GM23338 (cell line): Measurements from ENCODE around the gene RPH3AL. TPM values are rescaled to one million over a fixed set of nuclear protein-coding genes. Genes with fewer than 3 reads are reported as not detected.

Source experiments
- ATAC-seq: fragments of 200-7000 bp; cut with Tn5 transposase; 3 replicates; pipeline ENCODE4 v1.9.1; 2020
- DNase-seq: peaks from one replicate; pipeline ENCODE4 v3.0.0-alpha.2; 2015; ENCODE audit warnings: low spot score
- H2AFZ ChIP-seq: fragments of 200-600 bp; sonication (generic); 2 replicates; pipeline ENCODE4 v1.8.0; 2016; ENCODE audit warnings: antibody characterized with exemption, mild to moderate bottlenecking, moderate library complexity
- H3F3A ChIP-seq: fragments of 200-600 bp; sonication (generic); replicated peaks from 2 replicates; pipeline ENCODE4 v1.8.0; 2017; ENCODE audit warnings: antibody characterized with exemption, mixed run types, low read depth
- H3K27ac ChIP-seq: fragments of 200-600 bp; sonication (generic); 2 replicates; pipeline ENCODE4 v1.6.1; 2016; ENCODE audit warnings: low read depth
- H3K27me3 ChIP-seq: fragments of 200-600 bp; sonication (generic); 2 replicates; pipeline ENCODE4 v1.8.0; 2016; ENCODE audit warnings: mild to moderate bottlenecking, mixed run types, moderate library complexity; ENCODE audit not compliant: insufficient read depth
- H3K36me3 ChIP-seq: fragments of 200-600 bp; sonication (generic); 2 replicates; pipeline ENCODE4 v1.8.0; 2016; ENCODE audit warnings: mild to moderate bottlenecking; ENCODE audit not compliant: insufficient read depth
- H3K4me1 ChIP-seq: fragments of 200-600 bp; sonication (generic); 2 replicates; pipeline ENCODE4 v1.8.0; 2016; ENCODE audit warnings: mild to moderate bottlenecking, moderate library complexity; ENCODE audit not compliant: insufficient read depth
- H3K4me2 ChIP-seq: fragments of 200-600 bp; sonication (generic); 2 replicates; pipeline ENCODE4 v1.7.1; 2017; ENCODE audit warnings: mixed run types
- H3K4me3 ChIP-seq: fragments of 200-600 bp; sonication (generic); 2 replicates; pipeline ENCODE4 v1.6.1; 2016; ENCODE audit warnings: mixed run types
- H3K79me2 ChIP-seq: fragments of 200-600 bp; sonication (generic); replicated peaks from 2 replicates; pipeline ENCODE4 v1.8.0; 2017; ENCODE audit warnings: mild to moderate bottlenecking; ENCODE audit not compliant: insufficient read depth
- H3K9me2 ChIP-seq: fragments of 200-600 bp; sonication (generic); 2 replicates; pipeline ENCODE4 v1.8.0; 2017; ENCODE audit not compliant: insufficient read depth
- H4K20me1 ChIP-seq: fragments of 200-600 bp; sonication (generic); replicated peaks from 2 replicates; pipeline ENCODE4 v1.8.0; 2017; ENCODE audit warnings: mild to moderate bottlenecking; ENCODE audit not compliant: insufficient read depth
- H3K27ac Mint-ChIP-seq: 2 replicates; pipeline ENCODE4 v1.8.0; 2020; ENCODE audit warnings: inconsistent platforms, mild to moderate bottlenecking, moderate library complexity, mixed read lengths
- H3K27me3 Mint-ChIP-seq: 3 replicates; pipeline ENCODE4 v1.8.0; 2022; ENCODE audit warnings: low read depth, mild to moderate bottlenecking, moderate library complexity, mixed read lengths, inconsistent platforms; ENCODE audit not compliant: insufficient read depth, poor library complexity
- H3K36me3 Mint-ChIP-seq: 3 replicates; pipeline ENCODE4 v1.8.0; 2021; ENCODE audit warnings: low read depth, mild to moderate bottlenecking, inconsistent platforms, moderate library complexity, mixed read lengths
- H3K4me1 Mint-ChIP-seq: 3 replicates; pipeline ENCODE4 v1.8.0; 2020; ENCODE audit warnings: mild to moderate bottlenecking, inconsistent platforms, mixed read lengths
- H3K4me3 Mint-ChIP-seq: 3 replicates; pipeline ENCODE4 v1.8.0; 2021; ENCODE audit warnings: moderate library complexity, mild to moderate bottlenecking, inconsistent platforms, mixed read lengths
- H3K9me3 Mint-ChIP-seq: 3 replicates; pipeline ENCODE4 v1.8.0; 2020; ENCODE audit warnings: moderate library complexity, mild to moderate bottlenecking, inconsistent platforms, mixed read lengths
- CREB1 ChIP-seq: fragments of 250-450 bp; sonication (Bioruptor Pico); IDR thresholded peaks from 2 replicates; pipeline ENCODE4 v1.5.0; 2020; ENCODE audit warnings: low read depth, mild to moderate bottlenecking, moderate library complexity
- CTCF ChIP-seq, 2 experiments: fragments of 200-600 bp in 1 of 2; sonication (generic) in 1 of 2; conservative IDR thresholded peaks; 2 replicates each; pipeline versions ENCODE4 v1.5.1 to v1.6.1; 2016 to 2017; ENCODE audit warnings: antibody characterized with exemption in 2 of 2, low read depth in 2 of 2, mild to moderate bottlenecking in 2 of 2, moderate library complexity in 1 of 2
- ETS1 ChIP-seq: IDR thresholded peaks from 2 replicates; pipeline ENCODE4 v1.6.1; 2016; ENCODE audit warnings: antibody characterized with exemption
- JUNB ChIP-seq: IDR thresholded peaks from one replicate; pipeline ENCODE4 v1.6.1; 2016; ENCODE audit warnings: antibody characterized with exemption; ENCODE audit not compliant: unreplicated experiment
- POLR2AphosphoS5 ChIP-seq: IDR thresholded peaks from 2 replicates; pipeline ENCODE4 v1.6.1; 2016; ENCODE audit warnings: antibody characterized with exemption, low read depth
- STAT1 ChIP-seq: IDR thresholded peaks from one replicate; pipeline ENCODE4 v1.6.1; 2016; ENCODE audit warnings: antibody characterized with exemption; ENCODE audit not compliant: unreplicated experiment
- ZNF114 ChIP-seq: fragments of 250-450 bp; sonication (Bioruptor Pico); IDR thresholded peaks from 2 replicates; pipeline ENCODE4 v1.5.0; 2020; ENCODE audit warnings: mild to moderate bottlenecking, moderate library complexity
- ZNF331 ChIP-seq: fragments of 250-450 bp; sonication (Bioruptor Pico); IDR thresholded peaks from 2 replicates; pipeline ENCODE4 v1.5.0; 2020; ENCODE audit warnings: low read depth, mild to moderate bottlenecking, moderate library complexity
- polyA plus RNA-seq: library from polyadenylated mRNA; unstranded; fragments of >200 nt; fragmentation: Nextera tagmentation; extraction: Ambion mirVana; gene quantifications from 2 replicates; pipeline ENCODE4 v1.2.1, GENCODE V29; 2016
- total RNA-seq: library from RNA; depleted of rRNA; stranded (reverse); fragments of >200 nt; shearing (Covaris generic); gene quantifications from 2 replicates; pipeline ENCODE4 v1.2.3, GENCODE V29; 2014
- TF ChIP-seq, protein P1 (sequence below): IDR thresholded peaks from one replicate; pipeline ENCODE4 v1.6.1; 2018; ENCODE audit warnings: antibody characterized with exemption; ENCODE audit not compliant: unreplicated experiment

Gene RPH3AL
- total and polyA plus RNA-seq, 2 experiments from 2014 or later = 2.7 to 6.3 TPM

DNA sequence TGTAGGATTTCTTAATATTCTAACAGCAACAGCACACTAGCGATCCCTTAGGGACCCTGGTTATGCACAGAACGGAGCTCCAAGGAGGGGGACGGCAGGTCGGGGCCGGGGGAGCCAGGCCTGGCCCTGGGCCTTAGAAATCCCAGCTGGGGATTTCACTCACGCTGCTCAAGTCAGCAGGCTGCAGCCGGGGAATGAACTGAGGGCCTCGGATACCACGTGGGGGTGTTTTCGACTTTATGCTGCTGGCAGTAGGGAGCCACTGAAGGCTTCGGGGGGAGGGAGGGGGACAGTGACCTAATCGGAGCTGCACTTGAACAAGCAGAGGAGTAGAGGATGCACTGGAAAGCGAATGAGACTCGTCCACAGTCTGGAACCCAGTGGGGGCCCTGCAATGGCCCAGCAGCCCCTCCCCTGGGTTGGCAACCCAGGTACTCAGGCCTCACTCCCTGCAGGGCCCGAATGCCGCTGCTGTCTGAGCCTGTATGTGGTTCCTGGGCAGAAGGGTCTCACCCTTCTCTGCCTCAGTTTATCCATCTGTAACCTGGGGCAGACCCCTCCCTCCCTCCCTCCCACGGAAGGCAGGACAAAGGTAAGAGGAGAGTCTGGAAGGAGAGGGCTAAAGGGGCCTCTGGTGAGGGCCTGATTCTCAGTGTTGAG is 53.7 kb downstream of the RPH3AL start:
- Histone ChIP-seq H3K4me3 (no peak overlapping the region), H3K27me3 (no peaks in the 10 kb centered on the region), H2AFZ (no peak overlapping the region), H3K27ac (no peak overlapping the region), H3K4me1 (no peaks in the 10 kb centered on the region; the same call in 1 of the 2 replicates), H3K79me2 (no peaks in the 10 kb centered on the region), H3K9me2 (no peaks in the 10 kb centered on the region), H3K4me2 (no peak overlapping the region), H3K36me3 (no peaks in the 10 kb centered on the region), H3F3A (no peaks in the 10 kb centered on the region), H4K20me1 (no peaks in the 10 kb centered on the region)
- ATAC-seq (peak; percentile 25; the same call in 1 of the 3 replicates), DNase-seq (no peak)
- H3K9me3 Mint-ChIP-seq = no peaks in the 10 kb centered on the region; the same call in 2 of the 3 replicates
- H3K4me1 Mint-ChIP-seq = peaks cover 5% of the 10 kb centered on the region
- H3K4me3 Mint-ChIP-seq = no peak overlapping the region
- no peak for TF ChIP-seq STAT1
- TF ChIP-seq, protein P1, sequence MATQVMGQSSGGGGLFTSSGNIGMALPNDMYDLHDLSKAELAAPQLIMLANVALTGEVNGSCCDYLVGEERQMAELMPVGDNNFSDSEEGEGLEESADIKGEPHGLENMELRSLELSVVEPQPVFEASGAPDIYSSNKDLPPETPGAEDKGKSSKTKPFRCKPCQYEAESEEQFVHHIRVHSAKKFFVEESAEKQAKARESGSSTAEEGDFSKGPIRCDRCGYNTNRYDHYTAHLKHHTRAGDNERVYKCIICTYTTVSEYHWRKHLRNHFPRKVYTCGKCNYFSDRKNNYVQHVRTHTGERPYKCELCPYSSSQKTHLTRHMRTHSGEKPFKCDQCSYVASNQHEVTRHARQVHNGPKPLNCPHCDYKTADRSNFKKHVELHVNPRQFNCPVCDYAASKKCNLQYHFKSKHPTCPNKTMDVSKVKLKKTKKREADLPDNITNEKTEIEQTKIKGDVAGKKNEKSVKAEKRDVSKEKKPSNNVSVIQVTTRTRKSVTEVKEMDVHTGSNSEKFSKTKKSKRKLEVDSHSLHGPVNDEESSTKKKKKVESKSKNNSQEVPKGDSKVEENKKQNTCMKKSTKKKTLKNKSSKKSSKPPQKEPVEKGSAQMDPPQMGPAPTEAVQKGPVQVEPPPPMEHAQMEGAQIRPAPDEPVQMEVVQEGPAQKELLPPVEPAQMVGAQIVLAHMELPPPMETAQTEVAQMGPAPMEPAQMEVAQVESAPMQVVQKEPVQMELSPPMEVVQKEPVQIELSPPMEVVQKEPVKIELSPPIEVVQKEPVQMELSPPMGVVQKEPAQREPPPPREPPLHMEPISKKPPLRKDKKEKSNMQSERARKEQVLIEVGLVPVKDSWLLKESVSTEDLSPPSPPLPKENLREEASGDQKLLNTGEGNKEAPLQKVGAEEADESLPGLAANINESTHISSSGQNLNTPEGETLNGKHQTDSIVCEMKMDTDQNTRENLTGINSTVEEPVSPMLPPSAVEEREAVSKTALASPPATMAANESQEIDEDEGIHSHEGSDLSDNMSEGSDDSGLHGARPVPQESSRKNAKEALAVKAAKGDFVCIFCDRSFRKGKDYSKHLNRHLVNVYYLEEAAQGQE = no peak
- no peak for TF ChIP-seq CTCF (conservative IDR thresholded peaks at IDR 0.05; ENCODE audit: low read depth in 2 of 2)
- TF ChIP-seq ZNF331 = no peak
- no peak for TF ChIP-seq ETS1
- no peak for TF ChIP-seq POLR2AphosphoS5
- no peak for TF ChIP-seq CREB1
- no peak for TF ChIP-seq JUNB
- H3K27ac Mint-ChIP-seq = no peak overlapping the region
- peaks cover 15% of the 10 kb centered on the region for H3K27me3 Mint-ChIP-seq
- no peaks in the 10 kb centered on the region; the same call in 2 of the 3 replicates for H3K36me3 Mint-ChIP-seq

- no peak for DNase-seq
- Histone ChIP-seq H3K27me3 (no peaks in the 10 kb centered on the region), H3K36me3 (no peaks in the 10 kb centered on the region), H3K4me1 (no peaks in the 10 kb centered on the region; the same call in 1 of the 2 replicates), H3K79me2 (no peaks in the 10 kb centered on the region), H3K27ac (no peak overlapping the region), H4K20me1 (no peaks in the 10 kb centered on the region), H3K9me2 (no peaks in the 10 kb centered on the region), H3F3A (no peaks in the 10 kb centered on the region), H2AFZ (no peak overlapping the region), H3K4me2 (no peak overlapping the region), H3K4me3 (no peak overlapping the region)
- Mint-ChIP-seq H3K36me3 (no peaks in the 10 kb centered on the region; the same call in 2 of the 3 replicates), H3K27me3 (peaks cover 18% of the 10 kb centered on the region), H3K9me3 (no peaks in the 10 kb centered on the region; the same call in 2 of the 3 replicates), H3K4me1 (peaks cover 7% of the 10 kb centered on the region), H3K4me3 (no peak overlapping the region), H3K27ac (peak overlapping the region; percentile 23; the same call in 1 of the 2 replicates)
- no peak for TF ChIP-seq ZNF331
- TF ChIP-seq CTCF (conservative IDR thresholded peaks at IDR 0.05; ENCODE audit: low read depth in 2 of 2) = no peak
- no peak for TF ChIP-seq ZNF114 (CRISPR knock-in tag)
- no peak for ATAC-seq
Measured at GRCh38 chr17:297758-298157, 54.8 kb downstream of the RPH3AL start.
